SK-N-SH (cell line): ENCODE results near the gene BZW2. TPM values are rescaled to one million over a fixed set of nuclear protein-coding genes. Genes with fewer than 3 reads are reported as not detected.
A peak's percentile ranks its signal among the peaks of the same experiment; 100 is the strongest.

Experiments
- CTCF ChIA-PET: fragments of 300-600, 350-600 bp; formaldehyde crosslinking; extraction: SDS; loops from one replicate; lab custom pipeline; 2021; lab: Yijun Ruan, JAX
- POLR2A ChIA-PET: fragments of 350-600 bp; sonication (Branson Sonifier 250); formaldehyde crosslinking; extraction: SDS; loops from one replicate; lab custom pipeline; 2020; ENCODE audit warnings: antibody characterized with exemption, inconsistent platforms; lab: Yijun Ruan, JAX
- DNase-seq: peaks from one replicate; pipeline ENCODE4 v3.0.0; 2012
- H2AFZ ChIP-seq: fragments of 200-600 bp; sonication (generic); 2 replicates; pipeline ENCODE4 v1.8.1; 2016; ENCODE audit warnings: antibody characterized with exemption, mild to moderate bottlenecking, low read depth
- H3F3A ChIP-seq: fragments of 200-600 bp; sonication (generic); replicated peaks from 2 replicates; pipeline ENCODE3; 2016; ENCODE audit warnings: antibody characterized with exemption, mild to moderate bottlenecking; ENCODE audit not compliant: insufficient read depth
- H3K27ac ChIP-seq, 2 experiments: fragments of 200-500 bp in 1 of 2; fragments of 200-600 bp in 1 of 2; sonication (Bioruptor generic) in 1 of 2; sonication (generic), shearing (Covaris generic) in 1 of 2; 2 replicates each; pipeline versions ENCODE4 v1.5.1 to v1.6.1; 2014 to 2016; ENCODE audit warnings: low read depth in 2 of 2, inconsistent platforms in 1 of 2, low read length in 1 of 2, mild to moderate bottlenecking in 1 of 2, mixed read lengths in 1 of 2
- H3K27me3 ChIP-seq: fragments of 200-600 bp; sonication (generic), shearing (Covaris generic); 2 replicates; pipeline ENCODE4 v1.6.1; 2016; ENCODE audit warnings: mixed run types; ENCODE audit not compliant: insufficient read depth
- H3K36me3 ChIP-seq, 2 experiments: fragments of 200-500 bp in 1 of 2; fragments of 200-600 bp in 1 of 2; sonication (Bioruptor generic) in 1 of 2; sonication (generic) in 1 of 2; replicated peaks in 1 of 2; 2 replicates each; pipeline versions ENCODE3 to v1.5.1; 2014 to 2016; ENCODE audit warnings: low read length in 1 of 2, mild to moderate bottlenecking in 1 of 2; ENCODE audit not compliant: insufficient read depth in 2 of 2, control insufficient read depth in 1 of 2
- H3K4me1 ChIP-seq, 2 experiments: fragments of 200-500 bp in 1 of 2; fragments of 200-600 bp in 1 of 2; sonication (Bioruptor generic) in 1 of 2; sonication (generic), shearing (Covaris generic) in 1 of 2; 2 replicates each; pipeline versions ENCODE4 v1.5.1 to v1.6.1; 2014 to 2016; ENCODE audit warnings: low read depth in 1 of 2, low read length in 1 of 2, mixed run types in 1 of 2; ENCODE audit not compliant: insufficient read depth in 2 of 2, control insufficient read depth in 1 of 2
- H3K4me2 ChIP-seq: fragments of 200-600 bp; sonication (generic), shearing (Covaris generic); 2 replicates; pipeline ENCODE4 v1.6.1; 2017; ENCODE audit warnings: mixed run types
- H3K4me3 ChIP-seq, 2 experiments: fragments of 200-500 bp in 1 of 2; fragments of 200-600 bp in 1 of 2; sonication (Bioruptor generic) in 1 of 2; sonication (generic), shearing (Covaris generic) in 1 of 2; 2 replicates each; pipeline versions ENCODE4 v1.5.1 to v1.8.1; 2014 to 2016; ENCODE audit warnings: low read depth in 2 of 2, inconsistent platforms in 1 of 2, low read length in 1 of 2, mild to moderate bottlenecking in 1 of 2, mixed read lengths in 1 of 2, moderate library complexity in 1 of 2
- H3K79me2 ChIP-seq: fragments of 200-600 bp; sonication (generic); 2 replicates; pipeline ENCODE4 v1.8.1; 2017; ENCODE audit warnings: mild to moderate bottlenecking; ENCODE audit not compliant: insufficient read depth
- H3K9ac ChIP-seq: fragments of 200-600 bp; sonication (generic); 2 replicates; pipeline ENCODE4 v1.6.1; 2017; ENCODE audit warnings: mixed run types
- H3K9me2 ChIP-seq: fragments of 200-600 bp; sonication (generic); 2 replicates; pipeline ENCODE4 v1.6.1; 2017; ENCODE audit warnings: mixed run types
- H3K9me3 ChIP-seq: fragments of 200-600 bp; sonication (generic); 2 replicates; pipeline ENCODE4 v1.6.1; 2017; ENCODE audit warnings: mixed run types, mild to moderate bottlenecking, moderate library complexity
- H4K20me1 ChIP-seq: fragments of 200-600 bp; sonication (generic); 2 replicates; pipeline ENCODE4 v1.6.1; 2017; ENCODE audit warnings: mild to moderate bottlenecking, mixed run types; ENCODE audit not compliant: insufficient read depth
- MXI1 ChIP-seq: IDR thresholded peaks from 2 replicates; pipeline ENCODE4 v1.6.1; 2012; ENCODE audit warnings: mild to moderate bottlenecking, low read depth, low read length, improper control_type of control experiment
- RCOR1 ChIP-seq: fragments of 150-350 bp; IDR thresholded peaks from 2 replicates; pipeline ENCODE4 v1.6.1; 2017; ENCODE audit warnings: antibody characterized with exemption, low read length
- WGBS: methylation state at CpG from one replicate; pipeline ENCODE4 v1.1.6; 2017; ENCODE audit warnings: low lambda C conversion rate; 5-methylcytosine and 5-hydroxymethylcytosine counted together
- polyA plus RNA-seq, 3 experiments: library from polyadenylated mRNA; depleted of rRNA; stranded (reverse); fragments of >200 nt; gene quantifications; 2 replicates each; pipeline ENCODE4 v1.2.3, GENCODE V29; 2012
- TF ChIP-seq, protein P1 (sequence below): IDR thresholded peaks from 2 replicates; pipeline ENCODE4 v1.4.0; 2012; ENCODE audit warnings: low read depth, borderline replicate concordance

BZW2 gene
- polyA plus RNA-seq, 1 of the 3 experiments (the other 2 are of a cell fraction) = 71.9 TPM

DNA sequence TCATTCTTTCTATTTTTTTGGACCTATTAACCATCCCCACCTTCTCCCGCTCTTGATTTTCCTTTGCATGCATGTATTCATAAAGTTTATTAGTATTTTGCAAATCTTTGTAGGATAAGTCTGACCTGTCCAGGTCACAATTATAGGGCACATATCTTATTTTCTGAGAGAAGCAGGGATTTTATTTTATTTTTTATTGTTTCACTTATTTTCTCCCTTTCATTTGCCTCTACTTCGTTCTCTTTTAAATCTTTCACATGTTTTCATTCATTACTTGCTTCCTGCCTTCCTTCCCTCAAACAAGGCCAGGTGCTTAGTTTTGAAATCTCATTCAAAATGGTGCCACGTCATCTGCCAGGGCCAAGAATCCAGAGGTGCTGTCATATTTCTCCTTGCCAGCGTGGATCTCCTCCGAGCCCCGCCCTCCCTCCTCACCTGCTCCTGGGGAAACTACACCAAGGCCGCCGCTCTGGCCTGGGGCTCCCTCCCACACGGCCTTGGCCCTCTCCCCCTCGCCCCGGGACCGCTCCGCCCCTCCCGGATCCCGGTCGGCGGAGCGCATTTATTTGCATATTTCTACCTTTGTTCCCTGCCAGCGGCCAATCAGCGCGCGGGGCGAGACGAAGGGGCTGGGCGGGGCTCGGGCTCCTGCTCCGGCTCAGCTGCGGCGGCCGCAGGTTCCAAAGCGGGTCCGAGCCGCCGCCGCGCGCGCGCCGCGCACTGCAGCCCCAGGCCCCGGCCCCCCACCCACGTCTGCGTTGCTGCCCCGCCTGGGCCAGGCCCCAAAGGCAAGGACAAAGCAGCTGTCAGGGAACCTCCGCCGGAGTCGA lies 107.3 kb downstream of the BZW2 start, which contains the start of gene TSPAN13:
Gene TSPAN13, plus strand, starts transcription at position 654 of the 830 bp plus-strand sequence. CDS start 213 bp downstream, outside the sequence.
- Histone ChIP-seq H2AFZ (peak within 1 kb of the TSS; percentile 79), H3K27ac (no peak within 1 kb of the TSS; a peak in 1 of 4 replicates), H4K20me1 (no peaks in the 10 kb centered on the region), H3K79me2 (no peaks in the 10 kb centered on the region), H3K27me3 (no peaks in the 10 kb centered on the region), H3K9ac (peak within 1 kb of the TSS; percentile 16; the same call in 1 of the 2 replicates), H3K4me3 (peak within 1 kb of the TSS; percentile 68 to 71), H3K4me1 (peaks cover 0 to 14% of the 10 kb centered on the region in 2 experiments; a peak in 2 of 4 replicates), H3K4me2 (peak within 1 kb of the TSS; percentile 90), H3K36me3 (no peaks in the 10 kb centered on the region), H3F3A (peaks cover 5% of the 10 kb centered on the region), H3K9me2 (no peaks in the 10 kb centered on the region), H3K9me3 (no peaks in the 10 kb centered on the region)
- DNase-seq = peak; percentile 93
- TF ChIP-seq, protein P1, sequence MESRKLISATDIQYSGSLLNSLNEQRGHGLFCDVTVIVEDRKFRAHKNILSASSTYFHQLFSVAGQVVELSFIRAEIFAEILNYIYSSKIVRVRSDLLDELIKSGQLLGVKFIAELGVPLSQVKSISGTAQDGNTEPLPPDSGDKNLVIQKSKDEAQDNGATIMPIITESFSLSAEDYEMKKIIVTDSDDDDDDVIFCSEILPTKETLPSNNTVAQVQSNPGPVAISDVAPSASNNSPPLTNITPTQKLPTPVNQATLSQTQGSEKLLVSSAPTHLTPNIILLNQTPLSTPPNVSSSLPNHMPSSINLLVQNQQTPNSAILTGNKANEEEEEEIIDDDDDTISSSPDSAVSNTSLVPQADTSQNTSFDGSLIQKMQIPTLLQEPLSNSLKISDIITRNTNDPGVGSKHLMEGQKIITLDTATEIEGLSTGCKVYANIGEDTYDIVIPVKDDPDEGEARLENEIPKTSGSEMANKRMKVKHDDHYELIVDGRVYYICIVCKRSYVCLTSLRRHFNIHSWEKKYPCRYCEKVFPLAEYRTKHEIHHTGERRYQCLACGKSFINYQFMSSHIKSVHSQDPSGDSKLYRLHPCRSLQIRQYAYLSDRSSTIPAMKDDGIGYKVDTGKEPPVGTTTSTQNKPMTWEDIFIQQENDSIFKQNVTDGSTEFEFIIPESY = no peak
- peak; percentile 32; the same call in 1 of the 2 replicates for TF ChIP-seq MXI1
- 8% methylated on average over 32 of the region's 48 CpGs for WGBS
- POLR2A ChIA-PET = no interaction called here
- CTCF ChIA-PET = interaction anchor here (0.6 to 1.6 kb wide), 3 partner anchors 8 to 59 kb away, joined by 3 to 6 read pairs (median 3); no protein-coding TSS in a partner anchor

DNA sequence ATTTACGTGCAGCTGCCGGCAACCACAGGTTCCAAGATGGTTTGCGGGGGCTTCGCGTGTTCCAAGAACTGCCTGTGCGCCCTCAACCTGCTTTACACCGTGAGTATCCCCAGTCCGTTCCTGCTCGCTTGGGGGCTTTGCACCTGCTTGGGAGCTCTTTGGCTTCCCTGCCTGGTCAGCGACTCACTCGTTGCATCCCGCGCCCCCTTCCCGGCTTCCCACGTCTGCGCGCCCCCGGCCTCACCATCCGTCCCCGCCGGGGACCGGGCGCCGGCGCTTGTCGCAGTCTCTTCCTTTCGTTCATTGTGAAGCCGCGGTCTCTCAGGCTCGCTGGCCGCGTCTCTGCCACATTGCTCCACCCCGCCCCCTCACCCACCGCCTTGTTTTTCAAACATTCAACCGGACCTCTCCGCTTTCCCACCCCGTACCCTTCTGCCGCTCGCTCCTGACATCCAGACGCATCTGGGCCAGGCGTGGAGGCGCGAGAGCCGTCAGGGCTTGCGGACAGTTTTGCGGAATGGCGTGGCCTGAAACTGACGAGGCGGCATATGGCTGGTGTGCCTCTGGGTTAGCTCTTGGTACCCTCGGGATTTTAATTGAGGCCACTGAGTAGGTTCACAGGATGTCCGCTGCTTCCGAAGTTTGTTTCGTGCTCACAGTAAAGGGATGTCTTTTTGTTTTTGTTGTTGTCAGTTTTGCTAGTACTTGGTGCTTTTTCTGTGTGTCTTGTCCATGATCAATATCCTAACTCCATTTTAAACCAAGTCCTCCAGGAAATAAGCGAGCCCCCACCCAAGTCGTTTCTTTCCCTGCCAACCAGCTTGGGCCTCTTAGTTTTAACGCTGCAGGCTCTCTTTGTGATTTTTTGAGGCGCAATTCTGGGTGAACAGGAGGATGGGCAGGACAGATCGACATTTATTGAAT lies 108.2 kb downstream of the BZW2 start:
- Histone ChIP-seq H3K4me3 (peak overlapping the region; percentile 68 to 71), H3K27me3 (no peaks in the 10 kb centered on the region), H3F3A (peaks cover 5% of the 10 kb centered on the region), H3K4me2 (peak overlapping the region; percentile 90), H3K4me1 (peaks cover 0 to 14% of the 10 kb centered on the region in 2 experiments; a peak in 2 of 4 replicates), H4K20me1 (no peaks in the 10 kb centered on the region), H3K9me2 (no peaks in the 10 kb centered on the region), H3K79me2 (no peaks in the 10 kb centered on the region), H2AFZ (peak overlapping the region; percentile 79; the same call in 1 of the 2 replicates), H3K36me3 (no peaks in the 10 kb centered on the region), H3K9me3 (no peaks in the 10 kb centered on the region), H3K27ac (no peak overlapping the region), H3K9ac (peak overlapping the region; percentile 16; the same call in 1 of the 2 replicates)
- WGBS = 15% methylated on average over 48 of the region's 58 CpGs
- TF ChIP-seq RCOR1 (no peak), MXI1 (peak; percentile 90)
- peak; percentile 81 for DNase-seq
- CTCF ChIA-PET = interaction anchor here (0.6 to 1.6 kb wide), 8 partner anchors 9 to 267 kb away, joined by 3 to 6 read pairs (median 3); no protein-coding TSS in a partner anchor
- POLR2A ChIA-PET = no interaction called here
